ENCODE data around the gene CD209.

Gene CD209

GRCh38 chr19:7694499-7694898, 52.8 kb downstream of the CD209 start:
- DNase-seq = no peak
- intact Hi-C loops (cut with DNase I) = no loop called here

GRCh38 chr19:7692417-7693088, 54.8 kb downstream of the CD209 start:
- no peak for DNase-seq
- intact Hi-C loops (cut with DNase I) = no loop called here

- intact Hi-C loops (cut with DNase I) = no loop called here
- DNase-seq = no peak
These were observed 55.8 kb downstream of the CD209 start for GRCh38 chr19:7691497-7691896.

- DNase-seq = no peak
- intact Hi-C loops (cut with DNase I) = no loop called here
These were observed 56.5 kb downstream of the CD209 start for GRCh38 chr19:7690779-7691258.
